Thyroid gland (tissue), 4 donors: Measurements from ENCODE around the gene TNS3. TPM values are rescaled to one million over a fixed set of nuclear protein-coding genes. Genes with fewer than 3 reads are reported as not detected.

Experiments used
- DNase-seq, 2 donors: peaks; one replicate each; pipeline ENCODE4 v3.0.0-alpha.2; 2019
- H3K27ac ChIP-seq, 3 donors: fragments of 200-600 bp; sonication (generic); 1 replicate in 2 of 3; 2 replicates in 1 of 3; pipeline ENCODE4 v1.5.1; 2016 to 2019; ENCODE audit warnings: mild to moderate bottlenecking in 1 of 3, moderate library complexity in 1 of 3
- H3K27me3 ChIP-seq: fragments of 200-600 bp; sonication (generic); one replicate; pipeline ENCODE4 v1.5.1; 2019
- H3K36me3 ChIP-seq, 2 donors: fragments of 200-600 bp; sonication (generic); one replicate each; pipeline ENCODE4 v1.5.1; 2016 to 2019
- H3K4me1 ChIP-seq, 2 donors: fragments of 200-600 bp; sonication (generic); one replicate each; pipeline ENCODE4 v1.5.1; 2017 to 2019
- H3K4me3 ChIP-seq, 3 donors: fragments of 200-600 bp; sonication (generic); replicated peaks in 1 of 3; 1 replicate in 2 of 3; 2 replicates in 1 of 3; pipeline ENCODE4 v1.5.1; 2016; ENCODE audit warnings: mild to moderate bottlenecking in 1 of 3
- H3K9me3 ChIP-seq: fragments of 200-600 bp; sonication (generic); one replicate; pipeline ENCODE4 v1.5.1; 2017
- POLR2A ChIP-seq, 2 donors: fragments of 450-650 bp; IDR thresholded peaks; one replicate each; pipeline ENCODE4 v1.6.1; 2017; ENCODE audit warnings: antibody characterized with exemption in 2 of 2, mild to moderate bottlenecking in 2 of 2, moderate library complexity in 1 of 2
- WGBS, 2 donors: methylation state at CpG; one replicate each; pipeline ENCODE4 v1.1.5; 2017; 5-methylcytosine and 5-hydroxymethylcytosine counted together
- intact Hi-C: fragments of 100-400 bp; cut with DNase I; formaldehyde crosslinking; loops from one replicate; pipeline ENCODE4 v1.15.1; 2023
- total RNA-seq, 4 donors: library from RNA; depleted of rRNA; stranded (reverse); fragments of >200 nt; gene quantifications; one replicate each; pipeline ENCODE4 v1.2.3, GENCODE V29; 2016
- TF ChIP-seq, protein P1 (sequence below), 6 experiments: fragments of 200-600 bp in 3 of 6; fragments of 450-650 bp in 3 of 6; sonication (generic) in 3 of 6; IDR thresholded peaks; one replicate each; pipeline ENCODE4 v1.5.1; 2016 to 2019; ENCODE audit warnings: antibody characterized with exemption in 6 of 6, mild to moderate bottlenecking in 2 of 6, inconsistent platforms in 1 of 6, moderate library complexity in 1 of 6

Gene TNS3
- total RNA-seq, 4 donors from 2014 or later, result 65.8 to 93.0 (median 80.7) TPM

- 36 to 91% methylated on average over 1 of the region's 1 CpG for WGBS, 2 donors
- no peak for TF ChIP-seq POLR2A (IDR thresholded peaks at IDR 0.05)
- TF ChIP-seq, protein P1, sequence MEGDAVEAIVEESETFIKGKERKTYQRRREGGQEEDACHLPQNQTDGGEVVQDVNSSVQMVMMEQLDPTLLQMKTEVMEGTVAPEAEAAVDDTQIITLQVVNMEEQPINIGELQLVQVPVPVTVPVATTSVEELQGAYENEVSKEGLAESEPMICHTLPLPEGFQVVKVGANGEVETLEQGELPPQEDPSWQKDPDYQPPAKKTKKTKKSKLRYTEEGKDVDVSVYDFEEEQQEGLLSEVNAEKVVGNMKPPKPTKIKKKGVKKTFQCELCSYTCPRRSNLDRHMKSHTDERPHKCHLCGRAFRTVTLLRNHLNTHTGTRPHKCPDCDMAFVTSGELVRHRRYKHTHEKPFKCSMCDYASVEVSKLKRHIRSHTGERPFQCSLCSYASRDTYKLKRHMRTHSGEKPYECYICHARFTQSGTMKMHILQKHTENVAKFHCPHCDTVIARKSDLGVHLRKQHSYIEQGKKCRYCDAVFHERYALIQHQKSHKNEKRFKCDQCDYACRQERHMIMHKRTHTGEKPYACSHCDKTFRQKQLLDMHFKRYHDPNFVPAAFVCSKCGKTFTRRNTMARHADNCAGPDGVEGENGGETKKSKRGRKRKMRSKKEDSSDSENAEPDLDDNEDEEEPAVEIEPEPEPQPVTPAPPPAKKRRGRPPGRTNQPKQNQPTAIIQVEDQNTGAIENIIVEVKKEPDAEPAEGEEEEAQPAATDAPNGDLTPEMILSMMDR (IDR thresholded peaks at IDR 0.05), result no peak
- intact Hi-C loops, result loop anchor here (10.0 kb wide), 1 partner anchor 134 kb away; no protein-coding TSS in a partner anchor
- Histone ChIP-seq H3K27ac (no peak overlapping the region), H3K9me3 (no peaks in the 10 kb centered on the region), H3K4me1 (peaks cover 0 to 20% of the 10 kb centered on the region in 2 donors), H3K36me3 (peaks cover 12 to 13% of the 10 kb centered on the region in 2 donors), H3K4me3 (no peak overlapping the region), H3K27me3 (no peaks in the 10 kb centered on the region)
- no peak for DNase-seq
These were observed 141.6 kb downstream of the TNS3 start for GRCh38 chr7:47440320-47440719.

GRCh38 chr7:47439181-47439667, 142.7 kb downstream of the TNS3 start:
- Histone ChIP-seq H3K4me1 (peaks cover 0 to 9% of the 10 kb centered on the region in 2 donors), H3K27ac (no peak overlapping the region), H3K27me3 (no peaks in the 10 kb centered on the region), H3K9me3 (no peaks in the 10 kb centered on the region), H3K4me3 (no peak overlapping the region), H3K36me3 (peaks cover 16 to 20% of the 10 kb centered on the region in 2 donors)
- no peak for DNase-seq
- WGBS, 2 donors, result 93 to 98% methylated on average over 11 to 15 of the region's 17 CpGs
- no peak for TF ChIP-seq POLR2A (IDR thresholded peaks at IDR 0.05)
- TF ChIP-seq, protein P1 (IDR thresholded peaks at IDR 0.05), result no peak
- intact Hi-C loops, result loop anchor here (5.0 to 10.0 kb wide), 2 partner anchors 174 to 378 kb away; no protein-coding TSS in a partner anchor

DNA sequence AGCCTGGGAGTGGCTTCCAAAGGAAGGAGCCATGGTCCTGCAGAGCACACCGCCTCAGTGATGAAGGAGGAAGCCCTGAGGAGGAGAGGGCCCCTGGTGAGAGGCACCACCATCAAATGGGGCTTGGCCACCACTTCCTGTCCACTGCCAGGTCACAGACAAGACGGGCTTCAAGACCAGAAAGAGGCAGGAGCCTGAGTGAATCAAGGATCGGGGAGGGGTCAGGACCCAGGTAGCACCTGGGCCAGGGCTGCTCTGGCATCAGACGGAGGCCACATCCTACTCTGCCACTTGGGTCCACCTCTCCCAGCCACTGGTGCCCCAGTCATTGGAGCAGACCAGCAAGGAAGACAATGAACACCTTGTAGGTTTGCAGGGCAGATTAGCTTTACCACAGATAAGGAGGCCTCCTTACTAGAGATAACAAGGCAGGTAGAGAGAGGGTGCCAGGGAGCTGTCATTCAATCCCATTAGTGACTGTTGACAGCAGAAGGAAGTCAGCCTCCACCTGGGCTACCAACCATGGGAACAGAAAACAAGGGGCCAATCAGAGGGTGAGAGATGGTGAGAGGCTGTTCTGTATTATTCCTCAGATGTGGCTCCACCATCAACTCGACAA, 143.4 kb downstream of the TNS3 start:
- Histone ChIP-seq H3K4me1 (peaks cover 0 to 8% of the 10 kb centered on the region in 2 donors), H3K36me3 (peaks cover 16 to 20% of the 10 kb centered on the region in 2 donors), H3K27ac (no peak overlapping the region), H3K27me3 (no peaks in the 10 kb centered on the region), H3K4me3 (no peak overlapping the region), H3K9me3 (no peaks in the 10 kb centered on the region)
- WGBS, 2 donors, result 91 to 92% methylated on average over 5 of the region's 5 CpGs
- intact Hi-C loops, result loop anchor here (5.0 to 10.0 kb wide), 2 partner anchors 174 to 379 kb away; no protein-coding TSS in a partner anchor
- no peak for TF ChIP-seq POLR2A (IDR thresholded peaks at IDR 0.05)
- TF ChIP-seq, protein P1 (IDR thresholded peaks at IDR 0.05), result no peak
- DNase-seq, result no peak

DNA sequence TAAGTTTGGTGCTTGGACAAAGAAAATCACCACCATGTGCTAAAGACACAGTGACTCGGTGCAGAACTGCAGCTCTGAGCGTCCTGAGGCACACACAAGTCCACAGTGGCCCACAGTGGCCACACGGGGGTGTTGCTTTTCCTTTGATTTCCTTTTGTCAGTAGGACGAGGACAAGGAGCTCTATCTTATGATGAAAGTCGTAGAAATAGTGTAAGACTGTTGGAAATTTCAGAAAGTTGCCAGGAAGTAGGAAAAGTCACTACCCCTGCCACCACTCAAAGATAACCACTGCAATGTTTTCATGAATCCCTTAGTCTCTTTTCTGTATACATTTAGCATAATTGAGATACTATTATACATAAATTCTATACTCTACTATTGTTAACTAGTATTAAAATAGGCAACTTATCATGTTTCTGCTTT, 146.0 kb downstream of the TNS3 start:
- 21% methylated on average over 5 of the region's 5 CpGs for WGBS, 2 donors
- H3K4me3 ChIP-seq, result no peak overlapping the region
- peaks cover 16 to 20% of the 10 kb centered on the region in 2 donors for H3K36me3 ChIP-seq
- H3K9me3 ChIP-seq, result no peaks in the 10 kb centered on the region
- TF ChIP-seq, protein P1 (IDR thresholded peaks at IDR 0.05), result peak; percentile 21 to 81 (median 72)
- no peak for TF ChIP-seq POLR2A (IDR thresholded peaks at IDR 0.05)
- no peak overlapping the region for H3K27ac ChIP-seq
- DNase-seq, result peak; percentile 75 to 81
- H3K27me3 ChIP-seq, result no peaks in the 10 kb centered on the region
- intact Hi-C loops, result loop anchor here (5.0 to 10.0 kb wide), 2 partner anchors 171 to 381 kb away; no protein-coding TSS in a partner anchor
- no peaks in the 10 kb centered on the region for H3K4me1 ChIP-seq

GRCh38 chr7:47433564-47433895, 148.4 kb downstream of the TNS3 start:
- DNase-seq, result no peak
- Histone ChIP-seq H3K27ac (no peak overlapping the region), H3K9me3 (no peaks in the 10 kb centered on the region), H3K36me3 (peaks cover 6 to 9% of the 10 kb centered on the region in 2 donors), H3K4me1 (no peaks in the 10 kb centered on the region), H3K4me3 (no peak overlapping the region), H3K27me3 (no peaks in the 10 kb centered on the region)
- WGBS, 2 donors, result 87 to 96% methylated on average over 2 of the region's 2 CpGs
- intact Hi-C loops, result loop anchor here (10.0 kb wide), 1 partner anchor 169 kb away; no protein-coding TSS in a partner anchor
- TF ChIP-seq POLR2A (IDR thresholded peaks at IDR 0.05), result no peak
- TF ChIP-seq, protein P1 (IDR thresholded peaks at IDR 0.05), result no peak
